H1 (cell line): Measurements from ENCODE around the gene INO80C. TPM values are rescaled to one million over a fixed set of nuclear protein-coding genes. Genes with fewer than 3 reads are reported as not detected.
A peak's percentile ranks its signal among the peaks of the same experiment; 100 is the strongest.

ENCODE experiments used
- CTCF ChIA-PET: fragments of 300-600 bp; sonication (Branson Sonifier 250); formaldehyde crosslinking; loops from one replicate; lab custom pipeline; 2021; ENCODE audit not compliant: partially characterized antibody; lab: Charles Lee
- POLR2A ChIA-PET: fragments of 300-600 bp; sonication (Branson Sonifier 250); formaldehyde crosslinking; loops from one replicate; lab custom pipeline; 2021; ENCODE audit warnings: inconsistent platforms; ENCODE audit not compliant: partially characterized antibody; lab: Charles Lee
- DNase-seq, 2 experiments: peaks; one replicate each; pipeline versions ENCODE4 v3.0.0 to v3.0.0-alpha.2; 2010 to 2022; ENCODE audit warnings: low spot score in 2 of 2, low read depth in 1 of 2, mixed read lengths in 1 of 2
- FAIRE-seq: peaks from 2 replicates; lab custom pipeline; 2011; peaks lifted over from hg19 to GRCh38; lab: Jason Lieb, UNC
- H2AFZ ChIP-seq: 2 replicates; pipeline ENCODE4 v1.8.1; 2012; ENCODE audit warnings: low read length, inconsistent platforms
- H2AK5ac ChIP-seq: 2 replicates; pipeline ENCODE4 v1.6.1; 2013; ENCODE audit warnings: low read depth, low read length
- H2BK120ac ChIP-seq: replicated peaks from 2 replicates; pipeline ENCODE3; 2013; ENCODE audit warnings: low read depth, low read length, inconsistent platforms
- H2BK12ac ChIP-seq: 2 replicates; pipeline ENCODE4 v1.6.1; 2013; ENCODE audit warnings: low read depth, low read length
- H2BK15ac ChIP-seq: 2 replicates; pipeline ENCODE4 v1.6.1; 2013; ENCODE audit warnings: low read length
- H2BK20ac ChIP-seq: 2 replicates; pipeline ENCODE4 v1.6.1; 2013; ENCODE audit warnings: low read length
- H2BK5ac ChIP-seq: 2 replicates; pipeline ENCODE4 v1.6.1; 2013; ENCODE audit warnings: low read depth, low read length
- H3K14ac ChIP-seq: 2 replicates; pipeline ENCODE4 v1.6.1; 2013; ENCODE audit warnings: inconsistent platforms; ENCODE audit not compliant: insufficient read length
- H3K18ac ChIP-seq: 2 replicates; pipeline ENCODE4 v1.6.1; 2013; ENCODE audit warnings: low read length; ENCODE audit errors: extremely low read depth
- H3K23ac ChIP-seq: 2 replicates; pipeline ENCODE4 v1.6.1; 2013; ENCODE audit warnings: inconsistent platforms; ENCODE audit not compliant: insufficient read length
- H3K23me2 ChIP-seq: 2 replicates; pipeline ENCODE4 v1.6.1; 2013; ENCODE audit warnings: low read depth, low read length
- H3K27ac ChIP-seq: 2 replicates; pipeline ENCODE4 v1.6.1; 2011; ENCODE audit warnings: low read depth, low read length, inconsistent platforms
- H3K27me3 ChIP-seq, 4 experiments: replicated peaks in 1 of 4; 1 replicate in 1 of 4; 2 replicates in 3 of 4; pipeline versions ENCODE4 v1.6.1 to v1.8.1; 2011 to 2013; ENCODE audit warnings: low read length in 3 of 4, mild to moderate bottlenecking in 3 of 4, inconsistent platforms in 2 of 4, mixed read lengths in 2 of 4, moderate library complexity in 1 of 4; ENCODE audit not compliant: control insufficient read depth in 3 of 4, insufficient read depth in 3 of 4; ENCODE audit errors: extremely low read depth in 1 of 4
- H3K36me3 ChIP-seq, 4 experiments: 2 replicates each; pipeline versions ENCODE4 v1.6.1 to v1.8.1; 2011 to 2013; ENCODE audit warnings: mild to moderate bottlenecking in 4 of 4, low read length in 3 of 4, moderate library complexity in 2 of 4, control low read depth in 1 of 4, inconsistent platforms in 1 of 4; ENCODE audit not compliant: insufficient read depth in 4 of 4, control insufficient read depth in 2 of 4
- H3K4ac ChIP-seq: replicated peaks from 2 replicates; pipeline ENCODE3; 2013; ENCODE audit warnings: low read length, low read depth, mixed read lengths, inconsistent platforms; ENCODE audit not compliant: insufficient read length
- H3K4me1 ChIP-seq, 4 experiments: replicated peaks in 1 of 4; 1 replicate in 1 of 4; 2 replicates in 3 of 4; pipeline versions ENCODE4 v1.6.1 to v1.8.1; 2011 to 2013; ENCODE audit warnings: low read length in 3 of 4, inconsistent platforms in 2 of 4, mixed read lengths in 1 of 4; ENCODE audit not compliant: insufficient read depth in 4 of 4, control insufficient read depth in 3 of 4
- H3K4me2 ChIP-seq, 2 experiments: 2 replicates each; pipeline versions ENCODE4 v1.6.1 to v1.8.1; 2011 to 2013; ENCODE audit warnings: low read depth in 2 of 2, low read length in 2 of 2, control low read depth in 1 of 2, inconsistent platforms in 1 of 2, mild to moderate bottlenecking in 1 of 2; ENCODE audit not compliant: insufficient read depth in 1 of 2
- H3K4me3 ChIP-seq, 4 experiments: fragments of 200-600, 300-600 bp in 1 of 4; sonication (generic), shearing (Covaris generic), sonication (Bioruptor Twin) in 1 of 4; 2 replicates each; pipeline versions ENCODE4 v1.5.1 to v1.8.1; 2011 to 2016; ENCODE audit warnings: low read length in 4 of 4, low read depth in 3 of 4, control low read depth in 2 of 4, inconsistent platforms in 2 of 4, mild to moderate bottlenecking in 2 of 4, mixed read lengths in 1 of 4, moderate library complexity in 1 of 4; ENCODE audit not compliant: insufficient read depth in 2 of 4; ENCODE audit errors: extremely low read depth in 1 of 4
- H3K56ac ChIP-seq: replicated peaks from 2 replicates; pipeline ENCODE3; 2013; ENCODE audit warnings: low read depth, mild to moderate bottlenecking, mixed read lengths, low read length, inconsistent platforms; ENCODE audit not compliant: insufficient read length
- H3K79me1 ChIP-seq: 2 replicates; pipeline ENCODE4 v1.6.1; 2013; ENCODE audit warnings: low read depth, low read length, control low read depth
- H3K79me2 ChIP-seq, 2 experiments: 2 replicates each; pipeline versions ENCODE4 v1.6.1 to v1.8.1; 2012 to 2013; ENCODE audit warnings: low read length in 2 of 2, mild to moderate bottlenecking in 2 of 2, inconsistent platforms in 1 of 2; ENCODE audit not compliant: insufficient read depth in 2 of 2, control insufficient read depth in 1 of 2
- H3K9ac ChIP-seq, 4 experiments: replicated peaks in 1 of 4; 1 replicate in 1 of 4; 2 replicates in 3 of 4; pipeline versions ENCODE4 v1.6.1 to v1.8.1; 2011 to 2013; ENCODE audit warnings: low read depth in 3 of 4, low read length in 3 of 4, control low read depth in 2 of 4, mild to moderate bottlenecking in 2 of 4, moderate library complexity in 2 of 4, inconsistent platforms in 1 of 4; ENCODE audit errors: extremely low read depth in 1 of 4
- H3K9me3 ChIP-seq, 2 experiments: 2 replicates each; pipeline versions ENCODE4 v1.6.1 to v1.8.1; 2012 to 2013; ENCODE audit warnings: mild to moderate bottlenecking in 2 of 2, moderate library complexity in 2 of 2, control low read depth in 1 of 2, inconsistent platforms in 1 of 2, low read depth in 1 of 2, low read length in 1 of 2, mixed read lengths in 1 of 2; ENCODE audit not compliant: insufficient read depth in 2 of 2
- H4K20me1 ChIP-seq, 2 experiments: replicated peaks in 1 of 2; 2 replicates each; pipeline versions ENCODE3 to v1.8.1; 2011 to 2013; ENCODE audit warnings: inconsistent platforms in 2 of 2, low read length in 2 of 2, mild to moderate bottlenecking in 1 of 2; ENCODE audit not compliant: insufficient read depth in 2 of 2, control insufficient read depth in 1 of 2
- H4K5ac ChIP-seq: 2 replicates; pipeline ENCODE4 v1.6.1; 2013; ENCODE audit warnings: low read length, low read depth, mixed read lengths, inconsistent platforms; ENCODE audit not compliant: insufficient read length
- H4K8ac ChIP-seq: 2 replicates; pipeline ENCODE4 v1.8.0; 2013; ENCODE audit warnings: mild to moderate bottlenecking, moderate library complexity, low read length, inconsistent platforms; ENCODE audit not compliant: insufficient read depth; ENCODE audit errors: extremely low read depth
- H4K91ac ChIP-seq: replicated peaks from 2 replicates; pipeline ENCODE3; 2013; ENCODE audit warnings: low read length, mixed read lengths, inconsistent platforms; ENCODE audit not compliant: insufficient read length
- CBX8 ChIP-seq: fragments of 300-800, 300-1000 bp; sonication (generic); IDR thresholded peaks from 2 replicates; pipeline ENCODE4 v1.7.1; 2016; ENCODE audit warnings: low read depth, low read length, borderline replicate concordance
- EGR1 ChIP-seq: IDR thresholded peaks from 2 replicates; pipeline ENCODE4 v1.6.1; 2011; ENCODE audit warnings: low read depth, low read length, borderline replicate concordance
- JUND ChIP-seq: IDR thresholded peaks from 2 replicates; pipeline ENCODE4 v1.6.1; 2011; ENCODE audit warnings: mild to moderate bottlenecking, improper control_type of control experiment, low read length
- TBP ChIP-seq: IDR thresholded peaks from 2 replicates; pipeline ENCODE4 v1.6.1; 2011; ENCODE audit warnings: low read depth, low read length, improper control_type of control experiment
- WGBS, 2 experiments: shearing (Covaris generic) in 1 of 2; methylation state at CpG; one replicate each; pipeline versions ENCODE4 v1.1.6 to v1.1.7; 2013 to 2015; ENCODE audit warnings: low lambda C conversion rate in 2 of 2, mixed read lengths in 2 of 2, inconsistent platforms in 1 of 2, low coverage in 1 of 2, missing lambda C conversion rate in 1 of 2; ENCODE audit not compliant: insufficient replicate concordance in 2 of 2, insufficient coverage in 1 of 2, insufficient read length in 1 of 2; ENCODE audit errors: extremely low coverage in 1 of 2, missing lambda C conversion rate in 1 of 2; 5-methylcytosine and 5-hydroxymethylcytosine counted together
- polyA plus RNA-seq, 7 experiments: library from polyadenylated mRNA; depleted of rRNA in 3 of 7; stranded (reverse) in 5 of 7; unstranded in 2 of 7; fragments of >200 nt in 5 of 7; fragments of 200-250 nt in 2 of 7; gene quantifications; 1 replicate in 5 of 7; 2 replicates in 1 of 7; 4 replicates in 1 of 7; pipeline versions ENCODE4 v1.2.1 to v1.2.3, GENCODE V29; 2011 to 2013; ENCODE audit warnings: missing spikeins in 2 of 7, mixed read lengths in 2 of 7
- total RNA-seq: library from RNA; stranded (reverse); fragmentation: NEBNext Ultra II Directional; extraction: Animal tissue kit (Norgen Biotek cat#: 25700); gene quantifications from 2 replicates; pipeline ENCODE4 v1.2.1, GENCODE V29; 2021

Gene INO80C
- total and polyA plus RNA-seq, 2 of the 8 experiments (the other 6 are each of a cell fraction or from before 2014, with no cell fraction given) = 30.1 to 48.9 TPM

- H3K4ac ChIP-seq = no peak overlapping the region
- H3K36me3 ChIP-seq = no peaks in the 10 kb centered on the region
- H3K79me2 ChIP-seq = no peaks in the 10 kb centered on the region
- H4K8ac ChIP-seq = no peak overlapping the region
- no peak overlapping the region for H3K27ac ChIP-seq
- H3K14ac ChIP-seq = no peak overlapping the region
- H4K5ac ChIP-seq = no peak overlapping the region
- H2BK12ac ChIP-seq = peak overlapping the region; percentile 22; the same call in 1 of the 2 replicates
- no peak overlapping the region for H3K9ac ChIP-seq
- H3K23ac ChIP-seq = no peak overlapping the region
- no peak overlapping the region for H3K18ac ChIP-seq
- no peak overlapping the region for H2BK5ac ChIP-seq
- H2AFZ ChIP-seq = no peak overlapping the region
- no peak overlapping the region for H2BK20ac ChIP-seq
- H3K79me1 ChIP-seq = no peaks in the 10 kb centered on the region
- H3K23me2 ChIP-seq = no peaks in the 10 kb centered on the region
- ChIA-PET POLR2A (interaction anchor here (0.8 to 1.5 kb wide), 2 partner anchors 19 to 25 kb away, joined by 3 to 4 read pairs; no protein-coding TSS in a partner anchor), CTCF (interaction anchor here (1.1 to 2.1 kb wide), 3 partner anchors 8 to 105 kb away, joined by 4 to 9 read pairs (median 4); no protein-coding TSS in a partner anchor)
- no peaks in the 10 kb centered on the region for H3K9me3 ChIP-seq
- no peak overlapping the region for H3K4me3 ChIP-seq
- peaks cover 0 to 8% (median 5%) of the 10 kb centered on the region in 4 experiments; a peak in 5 of 7 replicates for H3K4me1 ChIP-seq
- H3K56ac ChIP-seq = no peak overlapping the region
- DNase-seq = peak in 1 of 2 experiments; percentile 32
- TF ChIP-seq TBP (no peak), EGR1 (no peak), CBX8 (no peak), JUND (peak; percentile 38; the same call in 1 of the 2 replicates)
- H4K20me1 ChIP-seq = no peaks in the 10 kb centered on the region
- 79% methylated on average over 7 of the region's 7 CpGs; no CpG with 5 or more reads in 1 of the 2 experiments for WGBS, 2 experiments
- H4K91ac ChIP-seq = no peak overlapping the region
- H2BK15ac ChIP-seq = no peak overlapping the region
- H3K4me2 ChIP-seq = no peak overlapping the region
- no peak overlapping the region for H2AK5ac ChIP-seq
- no peaks in the 10 kb centered on the region for H3K27me3 ChIP-seq
- no peak for FAIRE-seq
- no peak overlapping the region for H2BK120ac ChIP-seq
Measured at GRCh38 chr18:35513181-35513936, 15.6 kb upstream of the INO80C start.
